Measurements from ENCODE around the gene BICD2. TPM values are rescaled to one million over a fixed set of nuclear protein-coding genes. Genes with fewer than 3 reads are reported as not detected.

Gene BICD2
- total and polyA plus RNA-seq, 2 donors (not counting 1 experiment from before 2014, with no cell fraction given) = 33.2 to 49.5 TPM

- Mint-ChIP-seq H3K4me1 (peaks cover 29% of the 10 kb centered on the region), H3K4me3 (no peak overlapping the region), H3K27me3 (no peaks in the 10 kb centered on the region), H3K27ac (no peak overlapping the region), H3K9me3 (ENCODE audit: insufficient read depth) (no peaks in the 10 kb centered on the region)
- CTCF ChIA-PET = no interaction called here
- 95% methylated on average over 10 of the region's 10 CpGs for WGBS (ENCODE audit: insufficient coverage)
- Histone ChIP-seq H3K36me3 (replicated peaks in 1 of 2; ENCODE audit: control extremely low read depth in 1 of 2, control insufficient read depth in 1 of 2, extremely low read depth in 1 of 2, insufficient read depth in 2 of 2, low read length in 1 of 2) (peaks cover 0 to 19% of the 10 kb centered on the region in 2 experiments), H3K27ac (ENCODE audit: low read length in 2 of 2) (no peak overlapping the region), H3K9me3 (ENCODE audit: control extremely low read depth in 1 of 3, control insufficient read depth in 2 of 3, insufficient read depth in 1 of 3, low read length in 2 of 3) (no peaks in the 10 kb centered on the region), H4K20me1 (ENCODE audit: control insufficient read depth, insufficient read depth, low read length, poor library complexity, severe bottlenecking) (peaks cover 42% of the 10 kb centered on the region), H3K27me3 (replicated peaks in 1 of 4; ENCODE audit: control extremely low read depth in 1 of 4, control insufficient read depth in 3 of 4, insufficient read depth in 4 of 4, low read length in 3 of 4) (no peaks in the 10 kb centered on the region), H3K79me2 (ENCODE audit: control insufficient read depth, insufficient read depth, low read length) (peaks cover 94% of the 10 kb centered on the region), H3K4me2 (replicated peaks; ENCODE audit: low read depth, low read length, poor library complexity, severe bottlenecking) (no peak overlapping the region), H3K4me1 (ENCODE audit: control insufficient read depth in 2 of 2, insufficient read depth in 2 of 2, low read length in 2 of 2) (peaks cover 6 to 10% of the 10 kb centered on the region in 2 donors), H3K9ac (ENCODE audit: low read length) (no peak overlapping the region), H3K4me3 (ENCODE audit: control extremely low read depth in 1 of 5, extremely low read depth in 1 of 5, insufficient read depth in 1 of 5, low read depth in 2 of 5, low read length in 4 of 5) (no peak overlapping the region), H2AFZ (ENCODE audit: insufficient read depth, low read depth, low read length, poor library complexity, severe bottlenecking) (no peak overlapping the region)
- no peak for DNase-seq
- no peak for ATAC-seq (ENCODE audit: low read depth)
- POLR2A ChIA-PET = no interaction called here
- TF ChIP-seq CTCF (IDR thresholded peaks at IDR 0.05) = no peak
- TF ChIP-seq EZH2 (IDR thresholded peaks at IDR 0.05; ENCODE audit: borderline replicate concordance, insufficient read depth, low read depth, low read length, poor library complexity, severe bottlenecking) = no peak
- intact Hi-C loops (cut with micrococcal nuclease) = loop anchor here (2.0 kb wide), 1 partner anchor 365 kb away; no protein-coding TSS in a partner anchor
Observed at GRCh38 chr9:92663951-92664350, 100.7 kb downstream of the BICD2 start.

GRCh38 chr9:92663126-92663525 lies 101.5 kb downstream of the BICD2 start:
- H3K9ac ChIP-seq (ENCODE audit: low read length) = no peak overlapping the region
- no peak overlapping the region for H3K4me3 Mint-ChIP-seq
- no peak overlapping the region for H3K27ac Mint-ChIP-seq
- intact Hi-C loops (cut with micrococcal nuclease) = no loop called here
- no peak overlapping the region for H2AFZ ChIP-seq (ENCODE audit: insufficient read depth, low read depth, low read length, poor library complexity, severe bottlenecking)
- CTCF ChIA-PET = no interaction called here
- ATAC-seq (ENCODE audit: low read depth) (no peak), DNase-seq (no peak)
- peaks cover 94% of the 10 kb centered on the region for H3K79me2 ChIP-seq (ENCODE audit: control insufficient read depth, insufficient read depth, low read length)
- peaks cover 0 to 21% of the 10 kb centered on the region in 2 experiments for H3K36me3 ChIP-seq (replicated peaks in 1 of 2; ENCODE audit: control extremely low read depth in 1 of 2, control insufficient read depth in 1 of 2, extremely low read depth in 1 of 2, insufficient read depth in 2 of 2, low read length in 1 of 2)
- peaks cover 0 to 4% of the 10 kb centered on the region in 2 donors for H3K4me1 ChIP-seq (ENCODE audit: control insufficient read depth in 2 of 2, insufficient read depth in 2 of 2, low read length in 2 of 2)
- H3K4me2 ChIP-seq (replicated peaks; ENCODE audit: low read depth, low read length, poor library complexity, severe bottlenecking) = no peak overlapping the region
- peaks cover 21% of the 10 kb centered on the region for H3K4me1 Mint-ChIP-seq
- 100% methylated on average over 2 of the region's 3 CpGs for WGBS (ENCODE audit: insufficient coverage)
- H3K27ac ChIP-seq (ENCODE audit: low read length in 2 of 2) = no peak overlapping the region
- TF ChIP-seq CTCF (IDR thresholded peaks at IDR 0.05) = no peak
- no peak for TF ChIP-seq EZH2 (IDR thresholded peaks at IDR 0.05; ENCODE audit: borderline replicate concordance, insufficient read depth, low read depth, low read length, poor library complexity, severe bottlenecking)
- no peaks in the 10 kb centered on the region for H3K9me3 Mint-ChIP-seq (ENCODE audit: insufficient read depth)
- no peak overlapping the region for H3K4me3 ChIP-seq (ENCODE audit: control extremely low read depth in 1 of 5, extremely low read depth in 1 of 5, insufficient read depth in 1 of 5, low read depth in 2 of 5, low read length in 4 of 5)
- POLR2A ChIA-PET = no interaction called here
- no peaks in the 10 kb centered on the region for H3K9me3 ChIP-seq (ENCODE audit: control extremely low read depth in 1 of 3, control insufficient read depth in 2 of 3, insufficient read depth in 1 of 3, low read length in 2 of 3)
- no peaks in the 10 kb centered on the region for H3K27me3 Mint-ChIP-seq
- peaks cover 42% of the 10 kb centered on the region for H4K20me1 ChIP-seq (ENCODE audit: control insufficient read depth, insufficient read depth, low read length, poor library complexity, severe bottlenecking)
- H3K27me3 ChIP-seq (replicated peaks in 1 of 4; ENCODE audit: control extremely low read depth in 1 of 4, control insufficient read depth in 3 of 4, insufficient read depth in 4 of 4, low read length in 3 of 4) = no peaks in the 10 kb centered on the region
